Posterior vena cava (tissue), 2 donors: ENCODE results near the gene ZNF620. TPM values are rescaled to one million over a fixed set of nuclear protein-coding genes. Genes with fewer than 3 reads are reported as not detected.
"Not testable (repeated sequence)": the region's sequence is repeated elsewhere in the genome, so short reads cannot be mapped to it uniquely, and the experiment has no call there.

ENCODE experiments used
- DNase-seq: peaks from one replicate; pipeline ENCODE4 v3.0.0-alpha.2; 2020; ENCODE audit warnings: low spot score
- intact Hi-C, 2 donors: fragments of 100-400 bp; cut with DNase I; formaldehyde crosslinking; loops; one replicate each; pipeline versions ENCODE4 v1.14.1 to v1.14.2; 2022 to 2023
- long read RNA-seq, 2 donors: library from polyadenylated mRNA; unstranded; transcript quantifications; one replicate each; pipeline ENCODE4 v2.0.0, GENCODE V29; 2020 to 2021
- total RNA-seq, 2 donors: library from RNA; stranded (reverse); fragmentation: NEBNext Ultra II Directional; extraction: Animal tissue kit (Norgen Biotek cat#: 25700); gene quantifications; one replicate each; pipeline ENCODE4 v1.2.1, GENCODE V29; 2021
- donor health status: DM: yes; HTN: yes; CAD: no.
- donor health status: DM: yes; HTN: yes; CAD: no.

The ZNF620 gene
- total RNA-seq = 1 to 10 TPM; 3.6 to 3.7 TPM
- long read RNA-seq, donor 1, partial matches to known transcripts = 0 of 1 reads
- long read RNA-seq, donor 1, other reads (novel, unspliced or antisense) = 0 of 1 reads
- long read RNA-seq, donor 2, transcript ZNF620-202 (3 exons, 2,022 nt) = major isoform, 7 of 13 reads
- long read RNA-seq, donor 2, partial matches to known transcripts = 0 of 13 reads
- long read RNA-seq, donor 2, other reads (novel, unspliced or antisense) = 4 of 13 reads

DNA sequence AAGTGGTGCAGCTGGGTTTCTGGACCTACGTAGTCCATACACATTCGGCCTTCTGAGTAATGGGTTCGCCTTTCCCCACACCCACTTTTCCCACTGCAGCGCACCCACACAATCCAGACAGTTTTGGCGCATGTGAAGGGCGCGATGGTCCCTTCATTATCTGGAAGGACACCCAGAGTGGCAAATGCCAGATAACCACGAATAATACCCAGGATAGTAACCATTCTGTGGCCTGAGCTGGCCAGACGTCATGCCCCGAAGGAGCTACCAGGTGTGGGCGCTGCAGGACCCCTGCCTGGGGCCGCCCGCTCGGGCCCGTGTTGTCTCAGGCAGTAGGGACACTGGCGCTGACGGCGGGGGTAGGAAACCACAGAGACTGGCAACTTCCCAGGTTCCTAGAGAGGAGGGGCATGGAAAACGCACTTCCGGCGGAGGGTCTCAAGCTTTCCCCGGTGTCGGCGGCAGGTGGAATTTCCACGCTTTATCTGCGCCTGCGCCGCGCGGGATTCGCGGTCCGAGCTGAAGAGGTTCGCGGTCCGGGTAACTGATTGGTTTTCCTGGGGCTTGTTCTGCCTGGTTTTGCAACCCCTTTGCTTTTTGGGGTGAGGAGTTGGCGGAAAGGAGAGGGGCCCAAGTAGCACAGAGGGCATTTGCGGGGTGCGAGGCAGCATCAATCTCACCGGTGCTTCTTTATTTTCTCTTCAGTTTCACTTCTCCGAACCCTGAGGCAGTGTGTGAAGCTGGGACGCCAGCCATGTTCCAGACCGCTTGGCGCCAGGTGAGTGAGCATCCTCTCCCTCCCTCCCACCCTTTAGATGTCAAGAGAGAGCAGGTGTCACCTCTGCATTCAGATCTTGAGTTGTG lies at the start of gene ZNF620:
ZNF620 (plus strand) TSS at position 441 of the 864 bp plus-strand sequence; CDS start at position 755, 314 bp downstream.
- intact Hi-C loops = no loop called here
- peak; percentile 87 for DNase-seq

DNA sequence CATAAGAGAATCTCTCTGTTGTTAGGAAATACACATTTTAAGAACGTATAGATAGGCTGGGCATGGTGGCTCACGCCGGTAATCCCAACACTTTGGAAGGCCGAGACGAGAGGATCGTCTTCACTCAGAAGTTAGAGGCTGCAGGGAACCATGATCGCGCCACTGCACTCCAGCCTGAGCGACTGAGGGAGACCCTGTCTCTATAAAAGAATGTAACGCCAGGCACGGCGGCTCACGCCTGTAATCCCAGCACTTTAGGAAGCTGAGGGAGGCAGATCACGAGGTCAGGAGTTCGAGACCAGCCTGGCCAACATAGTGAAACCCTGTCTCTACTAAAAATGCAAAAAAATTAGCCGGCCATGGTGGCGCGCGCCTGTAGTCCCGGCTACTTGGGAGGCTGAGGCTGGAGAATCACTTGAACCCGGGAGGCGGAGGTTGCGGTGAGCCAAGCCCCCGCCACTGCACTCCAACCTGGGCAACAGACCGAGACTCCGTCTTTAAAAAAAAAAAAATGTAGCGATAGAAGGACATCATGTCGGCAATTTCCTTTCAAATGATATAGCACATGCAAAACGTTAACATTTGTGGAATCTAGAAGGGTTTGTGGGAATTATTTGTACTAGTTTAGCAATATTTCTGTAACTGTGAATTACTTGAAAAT lies 49.4 kb upstream of the ZNF620 start:
- intact Hi-C loops = loop anchor here in 1 of 2 donors (10.0 kb wide), 1 partner anchor 68 kb away; the partner anchor contains the start of gene ZNF621
- no peak for DNase-seq

DNA sequence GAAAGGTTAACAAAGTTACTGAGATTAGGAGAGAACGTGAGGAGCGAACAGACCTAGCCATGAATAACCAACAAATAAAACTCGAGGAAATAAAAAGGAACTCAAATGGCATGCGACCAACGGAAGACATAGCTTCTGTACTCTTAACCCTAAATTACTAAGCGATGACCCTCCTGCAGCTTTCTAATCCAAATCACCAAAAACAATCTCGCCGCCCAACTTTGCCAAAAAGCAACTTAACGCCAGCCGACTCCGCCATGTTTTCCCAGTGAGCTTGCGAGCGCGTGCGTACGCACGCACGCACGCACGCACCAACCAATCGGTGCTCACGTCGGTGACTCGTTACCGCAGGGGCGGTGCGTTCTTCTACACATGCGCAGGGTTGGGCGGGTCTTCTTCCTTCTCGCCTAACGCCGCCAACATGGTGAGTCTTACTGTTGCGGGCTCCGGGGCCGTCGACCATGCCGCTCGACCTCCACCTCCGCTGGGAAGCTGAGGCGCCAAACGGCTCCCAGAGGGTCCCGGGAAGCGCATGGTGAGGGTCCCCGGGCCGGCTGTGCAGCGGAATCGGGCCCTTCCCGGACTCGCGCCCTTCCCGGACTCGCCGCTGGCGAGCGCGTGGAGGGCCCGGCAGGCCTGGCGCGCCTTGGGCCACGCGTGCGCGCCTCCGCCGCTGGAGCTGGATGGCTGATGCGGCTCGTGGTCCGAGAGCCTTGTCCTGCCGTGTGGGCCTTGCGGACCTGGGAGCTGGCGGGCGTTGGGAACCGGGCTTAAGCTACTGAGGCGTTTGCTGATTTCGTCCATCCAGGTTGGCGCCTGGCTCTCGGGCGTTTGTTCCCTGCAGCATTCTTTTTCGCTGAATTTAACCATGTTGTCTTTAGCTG lies 48.7 kb upstream of the ZNF620 start, which contains the start of gene RPL14:
RPL14 (plus strand) TSS at position 400 of the 884 bp plus-strand sequence; CDS start at position 533, 133 bp downstream.
- intact Hi-C loops = loop anchor here in 1 of 2 donors (10.0 kb wide), 1 partner anchor 68 kb away; the partner anchor contains the start of gene ZNF621

DNA sequence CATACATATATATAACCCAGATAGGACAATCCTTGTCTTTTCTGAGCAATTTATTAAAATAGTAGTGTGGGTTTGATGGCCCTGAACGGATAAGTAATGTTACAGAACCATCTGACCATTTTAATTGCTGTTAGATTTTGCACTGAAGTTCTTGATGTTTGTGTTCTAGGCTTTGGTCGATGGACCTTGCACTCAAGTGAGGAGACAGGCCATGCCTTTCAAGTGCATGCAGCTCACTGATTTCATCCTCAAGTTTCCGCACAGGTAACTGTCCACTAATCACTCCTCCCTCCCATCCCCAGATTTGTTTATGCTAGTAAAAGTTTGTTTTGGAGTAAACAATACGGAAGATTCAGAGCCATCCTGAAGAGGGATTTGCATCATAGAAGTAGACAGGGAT lies 47.4 kb upstream of the ZNF620 start:
- DNase-seq = no peak
- intact Hi-C loops = loop anchor here in 1 of 2 donors (10.0 kb wide), 1 partner anchor 66 kb away; the partner anchor contains the start of gene ZNF621

More for the DNA sequence above, 48.7 kb upstream of the ZNF620 start, which contains the start of gene RPL14:
- peak; percentile 99 for DNase-seq

DNA sequence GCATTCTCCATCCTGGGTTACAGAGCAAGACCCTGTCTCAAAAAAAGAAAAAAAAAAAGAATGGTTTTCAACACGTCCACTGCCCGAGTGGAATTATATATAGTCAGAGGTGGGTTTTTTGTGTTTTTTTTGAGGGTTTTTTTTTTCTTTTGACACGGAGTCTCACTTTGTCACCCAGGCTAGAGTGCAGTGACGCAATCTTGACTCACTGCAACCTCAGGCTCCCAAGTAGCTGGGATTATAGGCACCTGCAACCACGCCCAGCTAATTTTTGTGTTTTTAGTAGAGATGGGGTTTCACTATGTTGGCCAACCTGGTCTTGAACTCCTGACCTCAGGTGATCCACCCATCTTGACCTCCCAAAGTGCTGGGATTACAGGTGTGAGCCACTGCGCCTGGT lies 45.4 kb upstream of the ZNF620 start:
- intact Hi-C loops, DNase-seq: not testable (repeated sequence)

DNA sequence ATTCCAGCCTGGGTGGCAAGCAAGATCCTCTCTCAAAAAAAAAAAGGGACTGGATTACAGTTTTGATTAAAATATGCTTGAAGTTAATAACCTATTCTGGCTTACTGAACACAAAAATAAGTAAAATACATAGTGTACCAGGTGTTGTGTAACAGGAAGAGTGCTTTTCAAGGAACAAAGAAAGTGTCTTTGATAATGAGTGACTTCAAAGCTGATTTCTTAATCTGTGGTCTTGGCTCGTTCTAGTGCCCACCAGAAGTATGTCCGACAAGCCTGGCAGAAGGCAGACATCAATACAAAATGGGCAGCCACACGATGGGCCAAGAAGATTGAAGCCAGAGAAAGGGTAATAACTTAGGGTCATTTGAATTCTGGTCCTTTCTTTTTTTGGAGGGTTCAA lies 44.7 kb upstream of the ZNF620 start:
- DNase-seq = no peak

DNA sequence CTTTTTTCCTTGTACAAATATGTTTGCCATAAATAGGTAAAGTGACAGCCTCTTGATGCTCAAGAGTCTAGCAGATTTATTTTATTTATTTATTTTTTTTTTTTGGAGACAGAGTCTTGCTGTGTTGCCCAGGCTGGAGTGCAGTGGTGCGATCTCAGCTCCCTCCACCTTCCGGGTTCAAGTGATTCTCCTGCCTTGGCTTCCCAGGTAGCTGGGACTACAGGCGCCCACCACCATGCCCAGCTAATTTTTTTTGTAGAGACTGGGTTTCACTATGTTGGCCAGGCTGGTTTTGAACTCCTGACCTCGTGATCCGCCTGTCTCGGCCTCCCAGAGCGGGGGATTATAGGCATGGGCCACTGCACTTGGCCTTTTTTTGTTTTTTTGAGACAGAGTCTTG lies 43.0 kb upstream of the ZNF620 start:
- intact Hi-C loops = not testable (repeated sequence)

More for the DNA sequence above, 44.7 kb upstream of the ZNF620 start:
- intact Hi-C loops = no loop called here

DNA sequence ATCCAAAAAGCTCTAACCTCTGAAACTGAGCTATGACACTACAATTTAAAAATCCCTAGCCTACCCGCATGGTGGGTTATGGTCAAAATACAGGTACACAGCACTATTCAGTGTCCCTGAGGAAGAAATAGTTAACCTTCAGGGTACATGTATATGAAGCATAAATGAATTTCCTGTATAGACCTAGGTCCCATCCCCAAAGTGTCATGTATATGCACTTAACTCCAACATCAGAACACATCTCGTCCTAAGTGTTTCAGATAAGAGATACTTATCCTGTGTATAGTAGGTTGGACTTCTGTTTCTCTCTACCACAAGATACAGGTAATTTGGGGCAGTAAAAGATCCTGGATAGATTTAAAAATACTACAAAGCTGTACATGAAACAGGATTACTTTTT lies 42.3 kb upstream of the ZNF620 start:
- intact Hi-C loops = no loop called here
- no peak for DNase-seq

More for the DNA sequence above, 43.0 kb upstream of the ZNF620 start:
- not testable (repeated sequence) for DNase-seq

DNA sequence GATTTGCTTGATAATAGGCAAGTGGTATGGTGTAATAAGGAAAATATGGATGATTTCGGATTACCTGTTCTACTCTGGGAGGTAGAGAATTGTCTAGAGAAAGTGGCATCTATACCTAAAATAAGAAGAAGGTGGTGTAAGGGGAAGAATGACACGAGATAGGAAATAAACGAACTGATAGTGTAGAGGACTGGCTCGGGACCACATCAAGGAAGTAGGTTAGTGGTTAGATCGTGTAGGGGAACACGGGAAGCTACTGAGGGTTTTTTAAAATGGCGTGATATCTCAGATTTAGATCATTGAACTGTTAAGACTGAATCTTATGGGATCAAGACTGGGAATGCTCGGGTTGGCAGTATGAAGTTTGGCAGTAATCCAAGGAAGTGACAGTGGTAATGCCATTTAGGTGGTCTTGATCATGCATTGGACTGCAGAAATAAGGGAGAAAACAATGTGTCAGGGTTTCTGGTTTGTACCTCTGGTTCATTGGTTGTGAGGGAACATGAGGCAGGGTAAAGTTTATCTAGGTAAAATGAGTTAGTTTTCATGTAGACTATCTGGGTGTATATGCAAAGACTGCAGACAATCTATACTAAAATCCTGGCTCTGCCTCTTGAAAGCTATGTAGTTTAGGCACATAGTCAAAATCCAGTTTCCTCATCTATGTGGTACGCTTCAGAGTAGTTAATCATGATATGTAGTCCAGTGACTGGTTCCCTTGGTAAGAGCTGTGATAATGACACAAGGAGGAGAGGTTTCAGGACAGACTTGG lies 41.3 kb upstream of the ZNF620 start:
- no peak for DNase-seq
- intact Hi-C loops = no loop called here

DNA sequence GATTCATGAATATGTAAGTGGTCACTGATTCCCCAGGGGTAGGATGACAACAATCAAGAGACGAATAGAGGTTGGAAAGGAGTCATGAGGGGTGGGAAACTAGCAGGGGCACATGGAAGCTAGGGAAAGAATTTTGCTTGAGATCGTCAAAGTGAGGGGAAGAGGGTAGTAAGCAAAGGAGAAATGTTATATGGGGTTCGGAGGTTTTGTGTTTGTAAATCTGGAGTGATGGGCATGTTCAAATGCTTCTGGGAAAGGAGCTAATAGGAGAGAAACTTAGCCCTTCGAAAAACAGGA lies 40.8 kb upstream of the ZNF620 start:
- intact Hi-C loops = no loop called here

DNA sequence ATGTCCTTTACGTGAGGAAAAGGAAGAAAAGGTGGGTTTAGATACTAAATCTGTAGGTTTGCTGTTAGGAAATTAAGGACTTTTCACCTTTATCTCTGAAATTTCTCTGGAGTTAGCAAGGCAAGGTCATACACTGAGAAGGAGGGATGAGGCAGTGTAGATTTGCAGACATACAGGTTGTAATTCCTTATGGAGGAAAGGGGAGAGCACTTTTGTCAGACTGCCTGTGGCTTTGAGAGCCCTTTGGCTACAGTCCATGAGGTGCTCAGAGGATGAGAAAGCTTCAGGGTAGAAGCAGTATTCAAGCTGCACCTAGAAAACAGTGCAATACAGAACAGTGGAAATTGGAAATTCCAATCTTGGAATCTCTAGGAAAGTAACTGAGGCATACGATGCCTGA lies 40.4 kb upstream of the ZNF620 start:
- intact Hi-C loops = no loop called here
- no peak for DNase-seq

More for the DNA sequence above, 40.8 kb upstream of the ZNF620 start:
- DNase-seq = no peak

DNA sequence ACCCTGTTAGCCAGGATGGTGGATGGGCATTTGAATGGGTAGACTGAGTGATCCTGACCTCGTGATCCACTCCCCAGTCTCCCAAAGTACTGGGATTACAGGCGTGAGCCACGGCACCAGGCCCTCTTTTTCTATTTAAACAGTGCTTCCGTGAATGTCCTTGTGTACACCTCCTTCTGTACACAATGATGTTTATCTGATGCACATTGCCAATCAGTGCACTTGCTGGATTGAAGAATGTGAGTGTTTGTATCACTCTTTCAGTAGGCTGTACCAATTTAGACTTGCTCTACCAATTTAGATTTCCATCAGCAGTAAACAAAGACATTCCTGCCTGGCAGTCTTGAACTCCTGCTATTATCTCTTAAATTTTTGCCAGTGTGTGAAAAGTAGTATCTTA lies 37.8 kb upstream of the ZNF620 start:
- intact Hi-C loops = no loop called here
- DNase-seq = no peak

DNA sequence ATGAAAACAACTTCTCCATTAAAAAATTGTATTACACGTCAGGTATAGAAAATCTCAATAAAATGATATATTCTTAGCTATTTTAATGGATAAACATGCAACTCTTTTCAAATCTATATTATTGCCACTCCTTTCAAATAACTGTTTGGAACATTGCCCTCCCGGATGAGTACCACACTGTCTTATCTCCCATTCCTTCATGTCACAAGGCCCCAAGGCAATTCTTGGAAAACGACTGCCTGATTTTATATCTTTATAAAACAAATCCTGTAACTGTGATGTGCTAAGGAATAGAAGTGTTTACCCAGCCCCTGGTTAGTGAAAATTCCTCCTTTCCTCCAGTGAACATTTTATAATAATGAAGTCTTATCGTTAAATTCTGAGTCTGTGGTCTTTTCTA lies 35.1 kb upstream of the ZNF620 start:
- DNase-seq = no peak
- intact Hi-C loops = no loop called here

DNA sequence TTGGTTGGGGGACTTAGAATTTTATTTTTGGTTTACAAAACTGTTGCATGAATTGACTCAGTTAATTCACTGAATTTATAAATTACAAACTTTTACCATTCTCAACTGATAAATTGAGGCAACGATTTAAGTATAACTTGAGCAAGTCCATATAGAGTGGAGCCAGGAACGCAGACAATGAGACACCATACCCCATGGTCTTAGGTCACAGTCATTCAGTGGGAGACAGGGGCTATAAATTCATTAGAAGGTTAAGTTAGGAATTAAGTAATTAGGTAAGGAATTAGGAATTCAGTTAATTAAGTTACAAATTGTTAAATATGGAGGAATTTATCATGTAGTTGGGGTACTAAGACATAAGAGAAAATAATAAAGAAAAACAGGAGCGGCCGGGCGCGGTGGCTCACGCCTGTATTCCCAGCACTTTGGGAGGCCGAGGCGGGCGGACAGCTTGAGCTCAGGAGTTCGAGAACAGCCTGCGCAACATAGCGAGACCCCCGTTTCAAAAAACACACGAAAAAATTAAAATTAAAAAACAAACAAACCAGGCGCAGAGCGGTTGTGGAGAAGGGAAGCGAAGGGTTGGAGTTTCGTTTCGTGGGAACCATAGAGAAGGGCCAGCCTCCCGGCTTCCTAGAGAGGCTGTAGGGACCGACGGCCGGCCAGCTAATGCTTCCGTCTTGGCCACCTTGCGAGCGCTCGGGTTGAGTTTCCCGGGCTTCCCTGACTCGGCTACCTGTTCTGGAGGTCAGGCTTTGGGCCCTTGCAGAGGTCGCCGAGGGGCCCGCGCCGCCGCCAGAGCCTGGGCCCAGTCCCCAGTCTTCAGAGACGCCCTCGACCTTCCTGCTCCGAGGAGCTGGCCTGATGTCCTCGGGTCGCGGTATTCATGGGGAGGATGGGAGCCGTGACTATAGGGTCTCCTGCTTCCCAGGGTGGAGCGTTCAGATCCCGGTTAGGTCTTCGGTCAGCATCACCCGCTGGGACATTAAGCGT lies 29.1 kb upstream of the ZNF620 start, which contains the start of gene ZNF619:
ZNF619 (plus strand) TSS at position 645 of the 993 bp plus-strand sequence. CDS start 858 bp downstream, outside the sequence.
- intact Hi-C loops = no loop called here

DNA sequence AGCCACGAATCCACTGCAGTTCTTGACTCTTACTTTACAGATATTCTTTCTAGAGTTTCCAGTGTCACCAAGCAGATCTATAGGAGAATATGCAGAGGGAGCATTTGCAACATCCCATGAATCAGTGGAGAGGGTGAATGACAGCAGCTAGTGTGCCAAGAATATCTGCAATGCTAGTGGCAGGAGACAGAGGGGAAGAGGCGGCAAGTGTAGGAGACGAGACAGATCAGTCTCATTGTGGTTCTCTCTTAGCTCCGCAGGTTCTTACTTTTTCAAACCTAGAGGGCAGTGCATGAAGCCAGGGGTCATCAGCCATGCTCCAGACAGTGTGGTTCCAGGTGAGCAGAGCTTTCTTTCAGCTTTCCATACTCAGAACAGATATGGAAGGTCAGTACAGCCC lies 28.2 kb upstream of the ZNF620 start:
- intact Hi-C loops = no loop called here
- DNase-seq = no peak

More for the DNA sequence above, 29.1 kb upstream of the ZNF620 start, which contains the start of gene ZNF619:
- peak; percentile 94 for DNase-seq

DNA sequence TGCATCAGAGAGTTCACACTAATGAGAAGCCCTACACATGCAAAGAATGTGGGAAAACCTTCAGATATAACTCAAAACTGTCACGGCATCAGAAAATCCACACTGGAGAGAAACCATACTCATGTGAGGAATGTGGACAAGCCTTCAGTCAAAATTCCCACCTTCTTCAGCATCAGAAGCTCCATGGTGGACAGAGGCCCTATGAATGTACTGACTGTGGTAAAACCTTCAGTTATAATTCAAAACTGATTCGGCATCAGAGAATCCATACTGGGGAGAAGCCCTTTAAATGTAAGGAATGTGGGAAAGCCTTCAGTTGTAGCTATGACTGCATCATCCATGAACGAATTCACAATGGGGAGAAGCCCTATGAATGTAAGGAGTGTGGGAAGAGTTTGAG lies 18.7 kb upstream of the ZNF620 start:
- intact Hi-C loops = no loop called here
- DNase-seq = no peak

DNA sequence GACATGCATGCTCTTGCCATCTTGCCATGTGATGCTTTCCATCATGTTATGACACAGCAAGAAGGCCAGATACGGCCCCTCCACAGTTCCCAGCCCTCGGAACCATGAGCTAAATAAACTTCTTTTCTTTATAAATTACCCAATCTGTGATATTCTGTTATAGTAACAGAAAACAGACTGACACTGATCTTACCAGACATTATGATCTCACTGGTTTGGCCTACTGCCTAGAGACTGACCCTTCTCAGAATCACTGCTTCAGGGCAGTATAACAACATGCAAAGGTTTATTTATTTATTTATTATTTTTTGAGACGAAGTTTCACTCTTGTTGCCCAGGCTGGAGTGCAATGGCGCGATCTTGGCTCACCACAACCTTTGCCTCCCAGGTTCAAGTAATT lies 14.9 kb upstream of the ZNF620 start:
- intact Hi-C loops = no loop called here
- DNase-seq = no peak
